ENCODE data around the gene CD160.

GRCh38 chr1:145786271-145786670, 67.0 kb downstream of the CD160 start:
- TF ChIP-seq CTCF (IDR thresholded peaks at IDR 0.05 in 8 of 11, conservative IDR thresholded peaks at IDR 0.05 in 3 of 11) (no peak), POLR2AphosphoS5 (IDR thresholded peaks at IDR 0.05) (no peak), POLR2A (IDR thresholded peaks at IDR 0.05) (no peak)
